ENCODE measurements around the gene PIAS2.

DNA sequence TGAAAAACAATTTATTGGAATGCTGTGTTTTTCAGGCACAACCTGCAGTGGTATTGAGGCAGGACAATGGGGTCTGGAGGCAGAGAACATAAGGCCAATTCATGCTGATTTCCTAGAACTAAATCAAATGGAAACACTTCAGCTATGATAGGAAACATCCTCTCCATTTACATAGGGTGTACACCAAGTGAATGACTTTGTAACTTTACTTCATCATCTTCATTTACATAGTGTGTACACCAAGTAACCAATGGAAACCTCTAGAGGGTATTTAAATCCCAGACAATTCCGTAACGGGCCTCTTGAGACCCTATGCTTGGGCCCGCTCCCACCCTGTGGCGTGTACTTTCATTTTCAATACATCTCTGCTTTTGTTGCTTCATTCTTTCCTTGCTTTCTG, 128.2 kb downstream of the PIAS2 start:
- TF ChIP-seq, protein P1, sequence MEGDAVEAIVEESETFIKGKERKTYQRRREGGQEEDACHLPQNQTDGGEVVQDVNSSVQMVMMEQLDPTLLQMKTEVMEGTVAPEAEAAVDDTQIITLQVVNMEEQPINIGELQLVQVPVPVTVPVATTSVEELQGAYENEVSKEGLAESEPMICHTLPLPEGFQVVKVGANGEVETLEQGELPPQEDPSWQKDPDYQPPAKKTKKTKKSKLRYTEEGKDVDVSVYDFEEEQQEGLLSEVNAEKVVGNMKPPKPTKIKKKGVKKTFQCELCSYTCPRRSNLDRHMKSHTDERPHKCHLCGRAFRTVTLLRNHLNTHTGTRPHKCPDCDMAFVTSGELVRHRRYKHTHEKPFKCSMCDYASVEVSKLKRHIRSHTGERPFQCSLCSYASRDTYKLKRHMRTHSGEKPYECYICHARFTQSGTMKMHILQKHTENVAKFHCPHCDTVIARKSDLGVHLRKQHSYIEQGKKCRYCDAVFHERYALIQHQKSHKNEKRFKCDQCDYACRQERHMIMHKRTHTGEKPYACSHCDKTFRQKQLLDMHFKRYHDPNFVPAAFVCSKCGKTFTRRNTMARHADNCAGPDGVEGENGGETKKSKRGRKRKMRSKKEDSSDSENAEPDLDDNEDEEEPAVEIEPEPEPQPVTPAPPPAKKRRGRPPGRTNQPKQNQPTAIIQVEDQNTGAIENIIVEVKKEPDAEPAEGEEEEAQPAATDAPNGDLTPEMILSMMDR (IDR thresholded peaks at IDR 0.05), result no peak
- TF ChIP-seq POLR2A (IDR thresholded peaks at IDR 0.05), result no peak
